GM12801 (cell line): ENCODE data around the gene SGF29.

Experiments
- TF ChIP-seq, protein P1 (sequence below): IDR thresholded peaks from one replicate; pipeline ENCODE4 v1.5.1; 2011; ENCODE audit warnings: control low read depth; ENCODE audit not compliant: insufficient read length; ENCODE audit errors: extremely low read depth

The SGF29 gene

DNA sequence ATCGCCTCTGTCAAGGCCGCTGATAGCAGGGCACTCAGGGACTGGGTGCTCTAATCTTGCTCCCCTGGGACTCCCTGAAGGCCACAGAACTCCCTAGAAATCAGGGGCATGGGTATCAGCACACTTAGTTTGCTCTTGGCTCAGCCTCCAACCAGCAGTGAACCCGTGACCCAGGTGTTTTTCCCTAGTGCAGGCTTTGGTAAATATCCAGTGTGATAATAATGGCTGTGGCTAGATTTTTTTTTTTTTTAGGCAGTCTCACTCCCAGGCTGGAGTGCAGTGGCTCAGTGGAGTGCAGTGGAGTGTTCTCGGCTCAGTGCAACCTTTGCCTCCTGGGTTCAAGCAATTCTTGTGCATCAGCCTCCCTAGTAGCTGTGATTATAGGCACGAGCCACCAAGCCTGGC, 25.3 kb upstream of the SGF29 start:
- TF ChIP-seq, protein P1, sequence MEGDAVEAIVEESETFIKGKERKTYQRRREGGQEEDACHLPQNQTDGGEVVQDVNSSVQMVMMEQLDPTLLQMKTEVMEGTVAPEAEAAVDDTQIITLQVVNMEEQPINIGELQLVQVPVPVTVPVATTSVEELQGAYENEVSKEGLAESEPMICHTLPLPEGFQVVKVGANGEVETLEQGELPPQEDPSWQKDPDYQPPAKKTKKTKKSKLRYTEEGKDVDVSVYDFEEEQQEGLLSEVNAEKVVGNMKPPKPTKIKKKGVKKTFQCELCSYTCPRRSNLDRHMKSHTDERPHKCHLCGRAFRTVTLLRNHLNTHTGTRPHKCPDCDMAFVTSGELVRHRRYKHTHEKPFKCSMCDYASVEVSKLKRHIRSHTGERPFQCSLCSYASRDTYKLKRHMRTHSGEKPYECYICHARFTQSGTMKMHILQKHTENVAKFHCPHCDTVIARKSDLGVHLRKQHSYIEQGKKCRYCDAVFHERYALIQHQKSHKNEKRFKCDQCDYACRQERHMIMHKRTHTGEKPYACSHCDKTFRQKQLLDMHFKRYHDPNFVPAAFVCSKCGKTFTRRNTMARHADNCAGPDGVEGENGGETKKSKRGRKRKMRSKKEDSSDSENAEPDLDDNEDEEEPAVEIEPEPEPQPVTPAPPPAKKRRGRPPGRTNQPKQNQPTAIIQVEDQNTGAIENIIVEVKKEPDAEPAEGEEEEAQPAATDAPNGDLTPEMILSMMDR, result no peak

DNA sequence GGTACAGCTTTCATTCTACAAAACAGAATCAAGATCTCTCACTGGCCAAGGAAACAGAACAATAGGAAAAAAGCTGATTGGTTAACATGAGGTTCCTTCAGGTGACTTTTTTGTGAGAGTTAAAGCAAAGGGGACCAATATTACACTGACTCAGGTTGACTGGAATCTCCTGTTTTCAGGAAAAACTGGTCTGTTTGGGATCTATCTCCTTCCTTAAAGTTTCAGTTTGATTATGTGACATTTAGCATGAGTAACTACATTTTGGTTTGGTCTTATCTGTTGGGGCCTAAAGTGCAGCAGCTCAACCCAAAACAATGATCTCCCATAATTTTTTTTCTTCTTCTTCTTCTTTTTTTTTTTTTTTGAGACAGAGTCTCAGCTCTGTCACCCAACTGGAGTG, 24.6 kb upstream of the SGF29 start:
- TF ChIP-seq, protein P1, result no peak

DNA sequence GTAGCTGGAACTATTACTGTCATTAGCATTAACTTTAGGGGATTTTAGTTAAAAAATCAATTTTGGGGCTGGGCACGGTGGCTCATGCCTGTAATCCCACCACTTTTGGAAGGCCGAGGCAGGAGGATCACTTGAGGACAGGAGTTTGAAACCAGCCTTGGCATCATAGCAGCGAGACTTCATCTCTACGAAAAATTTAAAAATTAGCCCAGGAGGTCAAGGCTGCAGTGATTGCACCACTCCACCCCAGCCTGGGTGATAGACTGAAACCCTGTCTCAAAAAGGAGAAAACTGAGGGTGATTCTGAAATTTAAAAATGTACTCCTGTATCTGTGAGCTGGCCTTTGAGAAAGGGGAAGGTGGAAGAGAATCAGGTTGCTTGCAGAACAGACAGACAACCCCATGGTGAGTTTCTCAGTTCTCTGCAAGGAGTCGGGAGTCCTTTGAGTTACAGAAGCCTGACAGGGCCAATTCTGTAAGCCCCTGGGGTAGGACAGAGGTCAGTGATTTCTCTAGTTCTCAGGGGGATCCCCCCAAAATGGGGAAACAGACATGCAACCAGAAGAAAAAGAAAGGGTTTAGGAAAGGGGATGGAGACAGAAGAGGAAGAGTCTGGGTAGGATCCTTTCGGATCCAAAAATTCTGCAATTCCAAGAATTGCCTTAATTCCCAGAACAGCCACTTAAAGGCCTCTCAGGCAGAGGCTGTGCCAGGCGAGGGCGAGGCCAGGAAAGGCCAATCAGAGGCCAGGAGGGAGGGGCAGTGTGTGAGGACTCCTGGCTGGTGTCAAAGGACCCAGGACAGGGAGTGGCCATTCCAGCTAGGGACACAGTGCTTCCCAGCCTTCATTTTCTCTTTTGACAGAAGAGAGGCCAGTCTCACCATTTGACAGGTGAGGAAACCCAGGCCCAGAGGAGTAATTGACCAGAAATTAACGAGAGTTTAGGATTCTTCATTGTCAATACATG, 21.7 kb upstream of the SGF29 start:
- TF ChIP-seq, protein P1, result no peak

DNA sequence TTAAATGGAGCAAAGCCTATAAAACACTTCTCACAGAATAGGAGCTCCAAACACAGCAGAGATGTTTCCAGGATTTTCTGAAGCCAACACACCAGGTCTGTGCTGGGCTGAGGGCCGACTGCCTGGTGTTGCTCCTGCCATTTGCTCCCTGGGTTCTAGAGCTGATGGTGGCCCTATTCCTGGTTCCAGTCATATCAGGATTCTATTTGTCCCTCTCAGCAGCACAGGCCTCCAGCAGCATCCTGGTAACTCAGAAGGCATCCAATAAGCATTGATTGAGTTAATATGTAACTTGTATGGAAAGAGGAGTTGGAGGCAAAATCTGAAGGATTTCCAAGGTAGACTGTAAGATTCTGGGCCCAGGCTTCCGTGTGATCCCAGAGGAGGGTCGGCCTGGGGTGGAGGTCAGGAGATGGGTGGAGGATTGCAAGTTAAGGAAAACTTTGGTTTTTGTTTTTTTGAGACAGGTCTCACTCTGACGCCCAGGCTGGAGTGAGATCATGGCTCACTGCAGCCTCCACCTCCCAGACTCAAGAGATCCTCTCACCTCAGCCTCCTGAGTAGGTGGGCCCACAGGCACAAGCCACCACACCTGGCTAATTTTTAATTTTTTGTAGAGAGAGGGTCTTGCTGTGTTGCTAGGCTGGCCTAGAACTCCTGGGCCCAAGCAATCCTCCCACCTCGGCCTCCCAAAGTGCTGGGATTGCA, 20.6 kb upstream of the SGF29 start:
- TF ChIP-seq, protein P1, result no peak

GRCh38 chr16:28534542-28535373, 19.0 kb upstream of the SGF29 start:
- TF ChIP-seq, protein P1, result no peak

- TF ChIP-seq, protein P1, result no peak
Measured at GRCh38 chr16:28537076-28537475, 16.6 kb upstream of the SGF29 start.
